ENCODE results near the gene PDE6A.
"Not testable (repeated sequence)": the region's sequence is repeated elsewhere in the genome, so short reads cannot be mapped to it uniquely, and the experiment has no call there.

PDE6A gene

GRCh38 chr5:149858481-149858880, 86.1 kb downstream of the PDE6A start:
- not testable (repeated sequence) for DNase-seq

GRCh38 chr5:149857499-149857898, 87.1 kb downstream of the PDE6A start:
- DNase-seq = peak; percentile 3

GRCh38 chr5:149855366-149855765, 89.2 kb downstream of the PDE6A start:
- no peak for DNase-seq

GRCh38 chr5:149854866-149855265, 89.7 kb downstream of the PDE6A start:
- DNase-seq = no peak

GRCh38 chr5:149853701-149854100, 90.9 kb downstream of the PDE6A start:
- no peak for DNase-seq

GRCh38 chr5:149853331-149853648, 91.3 kb downstream of the PDE6A start:
- DNase-seq = no peak

- peak; percentile 56 for DNase-seq
These were observed 91.8 kb downstream of the PDE6A start for GRCh38 chr5:149852641-149853330.

GRCh38 chr5:149851211-149851610, 93.4 kb downstream of the PDE6A start:
- no peak for DNase-seq

- no peak for DNase-seq
These were observed 94.4 kb downstream of the PDE6A start for GRCh38 chr5:149849966-149850910.

- no peak for DNase-seq
These were observed 95.2 kb downstream of the PDE6A start for GRCh38 chr5:149849280-149849965.

- no peak for DNase-seq
These were observed 97.0 kb downstream of the PDE6A start for GRCh38 chr5:149847611-149848010.

- no peak for DNase-seq
These were observed 98.6 kb downstream of the PDE6A start for GRCh38 chr5:149846021-149846420.

- no peak for DNase-seq
These were observed 99.0 kb downstream of the PDE6A start for GRCh38 chr5:149845601-149846000.

GRCh38 chr5:149841851-149842793, 102.5 kb downstream of the PDE6A start:
- no peak for DNase-seq

GRCh38 chr5:149840226-149840825, 104.3 kb downstream of the PDE6A start:
- DNase-seq = no peak

- peak; percentile 16 for DNase-seq
These were observed 104.8 kb downstream of the PDE6A start for GRCh38 chr5:149839761-149840160.

GRCh38 chr5:149838881-149839739, 105.5 kb downstream of the PDE6A start:
- DNase-seq = peak; percentile 35

- DNase-seq = peak; percentile 60
These were observed 106.8 kb downstream of the PDE6A start for GRCh38 chr5:149837680-149838269.

GRCh38 chr5:149836451-149837139, 108.0 kb downstream of the PDE6A start:
- DNase-seq = no peak
